Measurements from ENCODE around the gene BLNK. TPM values are rescaled to one million over a fixed set of nuclear protein-coding genes. Genes with fewer than 3 reads are reported as not detected.

BLNK gene
- total and polyA plus RNA-seq, 2 of the 13 experiments (the other 11 are each of a cell fraction or from before 2014, with no cell fraction given) = not detected

GRCh38 chr10:96254976-96255375 is 16.4 kb downstream of the BLNK start:
- no peaks in the 10 kb centered on the region for H3K9me3 ChIP-seq (ENCODE audit: low read length)
- peaks cover 0 to 16% of the 10 kb centered on the region in 2 experiments; a peak in 3 of 5 replicates for H3K27me3 ChIP-seq (ENCODE audit: control insufficient read depth in 1 of 2, insufficient read depth in 2 of 2, low read length in 2 of 2)
- FAIRE-seq (no peak), DNase-seq (ENCODE audit: low spot score) (no peak), ATAC-seq (no peak)
- H3K4me3 ChIP-seq (replicated peaks in 1 of 3; ENCODE audit: insufficient read depth in 1 of 3, low read depth in 2 of 3, low read length in 3 of 3) = no peak overlapping the region
- POLR2A ChIA-PET = no interaction called here
- in situ Hi-C loops (cut with HindIII; ENCODE audit: extremely low pct_ligation_motif_present, low pct_unique_long_range_greater_than_20kb) = no loop called here
- H3K4me2 ChIP-seq (ENCODE audit: low read depth, low read length) = no peak overlapping the region
- no peak for TF ChIP-seq CEBPG (CRISPR knock-in tag; IDR thresholded peaks at IDR 0.05)
- TF ChIP-seq ZNF644 (CRISPR knock-in tag; IDR thresholded peaks at IDR 0.05; ENCODE audit: low read depth) = no peak
- no peak for TF ChIP-seq HNF4G (IDR thresholded peaks at IDR 0.05; ENCODE audit: borderline replicate concordance, low read depth, low read length)
- TF ChIP-seq HNF4G (CRISPR knock-in tag; IDR thresholded peaks at IDR 0.05; ENCODE audit: borderline replicate concordance, low read depth) = no peak
- no peak for TF ChIP-seq ZNF816 (CRISPR knock-in tag; IDR thresholded peaks at IDR 0.05; ENCODE audit: borderline replicate concordance)
- no peak for TF ChIP-seq ATF6 (CRISPR knock-in tag; conservative IDR thresholded peaks at IDR 0.05)
- TF ChIP-seq, protein P1, sequence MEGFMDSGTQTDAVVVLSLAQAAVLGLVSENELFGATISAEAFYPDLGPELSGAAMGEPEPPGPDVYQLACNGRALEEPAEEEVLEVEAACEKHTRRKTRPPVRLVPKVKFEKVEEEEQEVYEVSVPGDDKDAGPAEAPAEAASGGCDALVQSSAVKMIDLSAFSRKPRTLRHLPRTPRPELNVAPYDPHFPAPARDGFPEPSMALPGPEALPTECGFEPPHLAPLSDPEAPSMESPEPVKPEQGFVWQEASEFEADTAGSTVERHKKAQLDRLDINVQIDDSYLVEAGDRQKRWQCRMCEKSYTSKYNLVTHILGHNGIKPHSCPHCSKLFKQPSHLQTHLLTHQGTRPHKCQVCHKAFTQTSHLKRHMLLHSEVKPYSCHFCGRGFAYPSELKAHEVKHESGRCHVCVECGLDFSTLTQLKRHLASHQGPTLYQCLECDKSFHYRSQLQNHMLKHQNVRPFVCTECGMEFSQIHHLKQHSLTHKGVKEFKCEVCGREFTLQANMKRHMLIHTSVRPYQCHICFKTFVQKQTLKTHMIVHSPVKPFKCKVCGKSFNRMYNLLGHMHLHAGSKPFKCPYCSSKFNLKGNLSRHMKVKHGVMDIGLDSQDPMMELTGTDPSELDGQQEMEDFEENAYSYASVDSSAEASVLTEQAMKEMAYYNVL (CRISPR knock-in tag; IDR thresholded peaks at IDR 0.05; ENCODE audit: borderline replicate concordance) = no peak
- TF ChIP-seq TCF7 (IDR thresholded peaks at IDR 0.05; ENCODE audit: low read depth) = no peak
- TF ChIP-seq, protein P2, sequence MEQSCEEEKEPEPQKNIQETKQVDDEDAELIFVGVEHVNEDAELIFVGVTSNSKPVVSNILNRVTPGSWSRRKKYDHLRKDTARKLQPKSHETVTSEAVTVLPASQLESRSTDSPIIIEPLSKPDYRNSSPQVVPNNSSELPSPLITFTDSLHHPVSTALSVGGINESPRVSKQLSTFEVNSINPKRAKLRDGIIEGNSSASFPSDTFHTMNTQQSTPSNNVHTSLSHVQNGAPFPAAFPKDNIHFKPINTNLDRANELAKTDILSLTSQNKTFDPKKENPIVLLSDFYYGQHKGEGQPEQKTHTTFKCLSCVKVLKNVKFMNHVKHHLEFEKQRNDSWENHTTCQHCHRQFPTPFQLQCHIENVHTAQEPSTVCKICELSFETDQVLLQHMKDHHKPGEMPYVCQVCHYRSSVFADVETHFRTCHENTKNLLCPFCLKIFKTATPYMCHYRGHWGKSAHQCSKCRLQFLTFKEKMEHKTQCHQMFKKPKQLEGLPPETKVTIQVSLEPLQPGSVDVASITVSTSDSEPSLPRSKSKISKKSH (CRISPR knock-in tag; IDR thresholded peaks at IDR 0.05; ENCODE audit: borderline replicate concordance) = no peak
- TF ChIP-seq, protein P3, sequence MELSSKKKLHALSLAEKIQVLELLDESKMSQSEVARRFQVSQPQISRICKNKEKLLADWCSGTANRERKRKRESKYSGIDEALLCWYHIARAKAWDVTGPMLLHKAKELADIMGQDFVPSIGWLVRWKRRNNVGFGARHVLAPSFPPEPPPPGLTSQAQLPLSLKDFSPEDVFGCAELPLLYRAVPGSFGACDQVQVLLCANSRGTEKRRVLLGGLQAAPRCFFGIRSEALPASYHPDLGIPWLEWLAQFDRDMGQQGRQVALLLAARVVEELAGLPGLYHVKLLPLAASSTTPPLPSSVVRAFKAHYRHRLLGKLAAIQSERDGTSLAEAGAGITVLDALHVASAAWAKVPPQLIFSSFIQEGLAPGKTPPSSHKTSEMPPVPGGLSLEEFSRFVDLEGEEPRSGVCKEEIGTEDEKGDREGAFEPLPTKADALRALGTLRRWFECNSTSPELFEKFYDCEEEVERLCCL (CRISPR knock-in tag; IDR thresholded peaks at IDR 0.05; ENCODE audit: borderline replicate concordance) = no peak
- no peak for TF ChIP-seq SKIL (CRISPR knock-in tag; IDR thresholded peaks at IDR 0.05; ENCODE audit: borderline replicate concordance)
- no peak for TF ChIP-seq FOXK2 (IDR thresholded peaks at IDR 0.05)
- no peak overlapping the region for H3K27ac ChIP-seq (ENCODE audit: extremely low read length, insufficient read depth, low read length)
- H3K79me2 ChIP-seq (ENCODE audit: insufficient read depth, low read length) = no peaks in the 10 kb centered on the region
- CTCF ChIA-PET (ENCODE audit: low intra/inter-chr PET ratio, low total read pairs) = no interaction called here
- no peaks in the 10 kb centered on the region for H4K20me1 ChIP-seq (ENCODE audit: insufficient read depth, low read length)
- WGBS (ENCODE audit: low lambda C conversion rate) = 32% methylated on average over 5 of the region's 5 CpGs
- H3K9ac ChIP-seq (ENCODE audit: insufficient read depth, low read depth, low read length) = no peak overlapping the region
- intact Hi-C loops (cut with micrococcal nuclease; ENCODE audit: unreplicated experiment) = no loop called here
- BruUV-seq (replicated peaks) = no TSS peak
- H3K36me3 ChIP-seq (replicated peaks in 1 of 2; ENCODE audit: control insufficient read depth in 1 of 2, insufficient read depth in 2 of 2, low read length in 2 of 2) = no peaks in the 10 kb centered on the region
- H3K4me1 ChIP-seq (ENCODE audit: insufficient read depth, low read length) = peaks cover 6% of the 10 kb centered on the region; the same call in 1 of the 2 replicates
- no peak overlapping the region for H2AFZ ChIP-seq (ENCODE audit: low read length)
